DMS114 treated with DMSO at 0.1 percent for 48 hours (cell line): ENCODE measurements around the gene TRIM6.
"Not testable (repeated sequence)": the region's sequence is repeated elsewhere in the genome, so short reads cannot be mapped to it uniquely, and the experiment has no call there.

Experiments used
- DNase-seq: peaks from one replicate; lab custom pipeline; 2025; ENCODE audit not compliant: unreplicated experiment; lab: John Stamatoyannopoulos, UW

Gene TRIM6

GRCh38 chr11:5602791-5603190 is 6.4 kb downstream of the TRIM6 start:
- DNase-seq, result not testable (repeated sequence)

GRCh38 chr11:5603326-5603725 is 6.9 kb downstream of the TRIM6 start:
- DNase-seq, result no peak

GRCh38 chr11:5604896-5605295 is 8.5 kb downstream of the TRIM6 start:
- DNase-seq, result no peak

GRCh38 chr11:5605849-5606248 is 9.4 kb downstream of the TRIM6 start:
- no peak for DNase-seq

- no peak for DNase-seq
Measured at GRCh38 chr11:5608808-5609207, 12.4 kb downstream of the TRIM6 start.

GRCh38 chr11:5610446-5610845 is 14.0 kb downstream of the TRIM6 start:
- no peak for DNase-seq

- DNase-seq, result no peak
Measured at GRCh38 chr11:5611627-5612026, 15.2 kb downstream of the TRIM6 start.

- no peak for DNase-seq
Measured at GRCh38 chr11:5618807-5619206, 22.4 kb downstream of the TRIM6 start.

GRCh38 chr11:5620651-5621521 is 24.4 kb downstream of the TRIM6 start:
- DNase-seq, result no peak

GRCh38 chr11:5621580-5621979 is 25.1 kb downstream of the TRIM6 start:
- DNase-seq, result no peak

- no peak for DNase-seq
Measured at GRCh38 chr11:5622802-5623201, 26.4 kb downstream of the TRIM6 start.

GRCh38 chr11:5624489-5625279 is 28.2 kb downstream of the TRIM6 start, which contains the start of gene TRIM34:
TSS of gene TRIM34 (plus strand) at chr11:5625001. CDS start at chr11:5632332, 7,331 bp downstream.
- DNase-seq, result no peak

GRCh38 chr11:5625281-5625680 is 28.8 kb downstream of the TRIM6 start:
- no peak for DNase-seq

- no peak for DNase-seq
Measured at GRCh38 chr11:5626196-5626595, 29.8 kb downstream of the TRIM6 start.

GRCh38 chr11:5631417-5631816 is 35.0 kb downstream of the TRIM6 start:
- DNase-seq, result no peak

GRCh38 chr11:5631969-5632635 is 35.7 kb downstream of the TRIM6 start:
- DNase-seq, result no peak

GRCh38 chr11:5639953-5640352 is 43.5 kb downstream of the TRIM6 start:
- DNase-seq, result no peak

- no peak for DNase-seq
Measured at GRCh38 chr11:5643585-5643984, 47.1 kb downstream of the TRIM6 start.

GRCh38 chr11:5646139-5646538 is 49.7 kb downstream of the TRIM6 start:
- DNase-seq, result no peak

- no peak for DNase-seq
Measured at GRCh38 chr11:5655474-5655873, 59.0 kb downstream of the TRIM6 start.

- not testable (repeated sequence) for DNase-seq
Measured at GRCh38 chr11:5656956-5657355, 60.5 kb downstream of the TRIM6 start.
